Measurements from ENCODE around the gene AARS2.

DNA sequence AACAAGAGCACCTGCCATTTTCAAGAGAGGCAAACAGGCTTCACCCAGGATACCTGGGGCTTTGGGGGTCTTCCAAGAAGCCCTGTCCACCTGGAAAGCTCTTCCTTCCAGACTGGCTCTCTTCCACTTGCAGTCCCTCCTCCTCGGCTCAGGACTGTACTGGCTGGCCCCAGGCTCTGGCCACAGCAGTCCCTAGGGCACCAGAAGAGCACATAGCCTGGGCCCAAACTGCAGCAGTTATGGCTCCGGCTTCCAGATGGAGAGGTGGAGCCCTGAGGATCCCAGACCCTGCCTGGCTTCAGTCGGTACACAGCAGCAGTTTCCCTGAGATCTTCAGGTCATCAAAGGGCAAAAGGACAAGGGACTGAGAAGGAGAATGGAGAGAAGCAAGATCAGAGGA lies 54.2 kb downstream of the AARS2 start:
- TF ChIP-seq, protein P1, sequence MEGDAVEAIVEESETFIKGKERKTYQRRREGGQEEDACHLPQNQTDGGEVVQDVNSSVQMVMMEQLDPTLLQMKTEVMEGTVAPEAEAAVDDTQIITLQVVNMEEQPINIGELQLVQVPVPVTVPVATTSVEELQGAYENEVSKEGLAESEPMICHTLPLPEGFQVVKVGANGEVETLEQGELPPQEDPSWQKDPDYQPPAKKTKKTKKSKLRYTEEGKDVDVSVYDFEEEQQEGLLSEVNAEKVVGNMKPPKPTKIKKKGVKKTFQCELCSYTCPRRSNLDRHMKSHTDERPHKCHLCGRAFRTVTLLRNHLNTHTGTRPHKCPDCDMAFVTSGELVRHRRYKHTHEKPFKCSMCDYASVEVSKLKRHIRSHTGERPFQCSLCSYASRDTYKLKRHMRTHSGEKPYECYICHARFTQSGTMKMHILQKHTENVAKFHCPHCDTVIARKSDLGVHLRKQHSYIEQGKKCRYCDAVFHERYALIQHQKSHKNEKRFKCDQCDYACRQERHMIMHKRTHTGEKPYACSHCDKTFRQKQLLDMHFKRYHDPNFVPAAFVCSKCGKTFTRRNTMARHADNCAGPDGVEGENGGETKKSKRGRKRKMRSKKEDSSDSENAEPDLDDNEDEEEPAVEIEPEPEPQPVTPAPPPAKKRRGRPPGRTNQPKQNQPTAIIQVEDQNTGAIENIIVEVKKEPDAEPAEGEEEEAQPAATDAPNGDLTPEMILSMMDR (conservative IDR thresholded peaks at IDR 0.05), result no peak
- no peak for TF ChIP-seq ZFX (IDR thresholded peaks at IDR 0.05)
